ENCODE results near the gene OTUB1.
"Not testable (repeated sequence)": the region's sequence is repeated elsewhere in the genome, so short reads cannot be mapped to it uniquely, and the experiment has no call there.

The OTUB1 gene

DNA sequence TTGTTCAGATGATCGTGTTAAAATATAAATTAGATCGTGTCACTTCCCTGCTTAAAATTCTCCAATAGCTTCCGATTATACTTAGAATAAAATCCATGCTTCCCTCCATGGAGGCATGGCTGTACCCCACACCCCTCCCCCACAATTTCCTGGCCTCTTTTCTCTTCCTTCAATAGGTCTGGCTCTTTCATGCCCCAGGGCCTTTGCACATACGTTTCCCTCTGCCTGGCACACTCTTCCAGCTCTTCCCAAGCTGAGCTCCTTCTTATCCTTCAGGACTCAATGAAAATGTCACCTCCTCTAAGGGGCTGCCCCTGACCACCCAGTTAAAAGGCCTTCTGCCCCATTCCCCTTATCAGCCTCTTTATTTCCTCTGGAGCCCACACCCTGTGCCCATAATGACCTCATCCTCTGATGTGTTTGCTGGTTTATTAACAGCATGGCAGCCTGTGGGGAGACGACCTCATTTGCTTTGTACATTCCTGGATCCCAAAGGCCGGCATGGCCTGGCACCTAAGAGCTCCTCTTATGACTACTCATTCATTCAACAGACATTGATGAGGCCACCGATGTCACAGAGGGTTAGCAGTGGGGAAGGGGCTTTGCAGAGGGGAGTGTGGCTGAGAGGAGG, 40.5 kb downstream of the OTUB1 start:
- no peak for DNase-seq

DNA sequence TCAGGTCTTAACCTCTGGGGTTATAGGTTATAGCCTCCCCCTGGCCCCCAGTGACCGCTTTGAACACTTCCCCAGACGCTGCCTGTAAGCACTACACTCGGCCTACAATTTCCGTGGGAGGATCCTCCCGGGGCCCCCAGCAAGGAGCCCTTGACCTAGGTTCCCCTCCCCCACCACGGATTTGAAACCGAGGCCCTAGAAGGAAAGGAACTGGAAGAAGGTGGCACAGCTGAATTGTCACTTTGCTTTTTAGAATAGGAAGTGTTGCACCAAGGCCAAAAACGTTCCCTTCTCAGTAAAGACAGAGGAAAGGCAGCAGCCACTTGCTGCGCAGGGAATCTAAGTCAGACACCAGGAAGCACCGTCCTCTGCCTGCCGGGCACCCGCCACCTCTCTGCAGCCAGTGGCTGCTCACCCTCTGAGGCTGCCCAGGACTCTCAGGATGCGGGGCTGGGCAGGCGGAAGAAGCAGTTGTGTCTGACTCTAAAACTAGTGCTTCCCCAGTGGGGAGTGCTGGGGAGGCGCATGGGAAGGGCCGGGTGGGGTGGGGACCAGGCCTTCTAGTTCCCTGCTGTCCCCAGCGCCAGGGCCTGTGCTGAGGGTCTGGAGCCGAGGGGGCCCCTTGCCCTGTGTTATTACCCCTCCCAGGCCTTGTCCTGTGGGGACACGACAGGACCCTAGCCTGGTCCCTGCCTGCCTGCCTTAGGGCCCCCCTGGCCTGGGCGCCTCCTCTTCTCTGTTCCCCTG, 41.6 kb downstream of the OTUB1 start:
- DNase-seq, result no peak

DNA sequence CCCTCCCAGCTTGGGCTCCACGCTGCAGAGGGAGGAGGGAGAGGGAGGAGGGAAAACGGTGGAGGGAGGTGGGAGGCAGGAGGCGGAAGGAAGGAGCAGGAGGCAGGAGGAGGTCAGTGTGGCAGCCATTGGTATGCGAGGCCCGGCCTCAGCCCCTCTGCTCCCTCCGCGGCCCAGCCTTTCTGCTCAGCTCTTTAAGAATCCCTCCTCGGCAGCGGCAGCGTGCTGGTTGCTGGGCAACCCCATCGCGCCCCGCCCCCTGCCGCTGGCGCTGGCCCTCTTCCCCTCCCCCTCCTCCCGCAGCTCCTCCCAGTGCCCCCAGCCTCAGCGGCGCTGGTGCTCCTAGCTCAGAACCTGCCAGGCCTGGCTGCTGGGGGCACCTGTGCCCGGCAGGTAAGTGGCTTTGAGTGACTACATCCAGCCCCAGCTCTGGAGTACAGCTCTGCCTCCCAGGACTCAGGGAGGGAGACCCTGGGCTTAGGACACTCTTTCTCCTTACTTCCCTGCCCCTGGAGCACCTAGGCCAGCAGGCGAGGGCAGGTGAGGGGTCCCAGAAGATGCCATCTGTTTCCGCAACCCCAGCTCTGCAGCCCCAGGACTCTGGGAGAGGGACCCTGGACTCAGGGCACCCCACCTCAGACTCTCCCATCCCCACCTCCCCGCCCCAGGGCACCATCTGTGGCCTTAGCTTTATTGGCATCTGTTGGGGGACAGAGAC, 42.3 kb downstream of the OTUB1 start:
- no peak for DNase-seq

DNA sequence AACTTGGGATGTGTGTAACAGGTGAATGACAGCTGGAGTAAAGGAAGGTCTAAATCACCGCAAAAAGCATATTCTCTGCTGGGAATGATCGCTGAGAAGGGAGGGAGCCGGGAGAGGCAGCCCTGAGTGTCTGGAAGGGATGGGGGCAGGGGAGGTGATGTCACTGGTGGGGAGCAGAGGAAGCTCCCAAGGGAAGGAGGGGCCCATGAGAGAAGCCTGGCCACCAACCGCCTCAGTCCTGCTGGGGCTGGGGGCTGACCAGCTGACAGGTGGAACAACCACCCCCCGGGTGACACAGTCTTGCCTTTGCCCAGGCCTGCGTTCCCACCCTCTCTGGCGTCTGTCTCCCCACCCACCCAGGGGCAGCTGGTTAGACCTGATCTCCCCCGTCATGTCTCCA, 43.5 kb downstream of the OTUB1 start:
- no peak for DNase-seq

DNA sequence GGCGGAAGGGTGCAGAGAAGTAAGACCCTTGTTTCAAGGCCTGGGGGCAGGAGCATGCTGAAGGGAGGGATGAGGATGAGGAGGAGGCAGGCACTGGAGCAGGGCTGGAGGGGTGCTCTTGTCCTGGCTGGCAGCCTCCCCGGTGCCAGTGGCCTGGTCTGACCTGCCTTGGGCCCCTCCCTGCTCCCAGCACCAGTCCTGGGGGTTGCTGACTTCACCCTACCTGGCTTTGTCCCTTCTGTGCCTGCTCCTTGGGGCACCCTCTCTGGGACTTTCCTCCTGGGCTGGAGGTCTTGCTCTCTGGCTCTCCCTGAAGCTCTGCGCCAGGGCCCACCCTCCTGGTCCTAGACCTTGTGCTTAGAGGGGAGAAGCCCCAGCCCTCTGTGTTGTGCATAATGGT, 44.8 kb downstream of the OTUB1 start:
- no peak for DNase-seq

DNA sequence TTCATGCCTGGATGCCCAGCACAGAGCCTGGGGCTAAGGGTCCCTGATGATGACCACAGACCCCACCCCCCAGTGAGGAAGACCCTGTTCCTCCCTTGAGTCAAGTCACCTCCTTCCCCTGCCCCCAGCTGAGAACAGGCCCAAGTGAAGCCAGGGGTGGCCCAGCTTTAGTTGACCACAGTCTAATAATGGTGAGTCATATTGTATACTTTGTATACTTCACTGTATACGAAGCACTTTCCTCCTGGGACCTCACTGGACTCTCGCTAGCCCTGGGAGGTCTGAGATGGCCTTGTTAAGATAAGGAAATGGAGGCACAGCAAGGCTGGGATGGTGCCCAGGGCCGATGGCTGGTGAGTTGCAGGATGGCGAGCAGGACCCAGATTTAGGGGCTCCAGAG, 45.8 kb downstream of the OTUB1 start:
- DNase-seq, result no peak

DNA sequence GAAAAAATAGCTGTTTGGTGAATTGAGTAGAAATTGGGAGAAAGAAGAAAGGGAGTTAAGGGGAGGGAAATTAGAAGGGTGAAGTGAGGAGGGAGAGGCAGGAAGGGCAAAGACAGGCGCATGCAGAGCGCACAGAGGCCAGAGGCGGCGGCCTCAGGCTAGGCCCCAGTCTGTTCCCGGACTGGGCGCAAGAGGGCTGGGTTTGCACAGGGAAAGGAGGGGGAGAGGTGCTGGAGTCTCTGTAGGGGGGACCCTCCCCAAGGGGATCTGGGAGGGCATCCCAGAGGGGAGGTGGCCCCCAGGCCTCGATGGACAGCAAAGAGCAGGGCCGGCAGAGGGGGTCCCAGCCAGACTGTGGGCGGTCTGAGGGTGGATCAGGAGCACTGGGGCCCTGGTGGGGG, 48.2 kb downstream of the OTUB1 start:
- no peak for DNase-seq

DNA sequence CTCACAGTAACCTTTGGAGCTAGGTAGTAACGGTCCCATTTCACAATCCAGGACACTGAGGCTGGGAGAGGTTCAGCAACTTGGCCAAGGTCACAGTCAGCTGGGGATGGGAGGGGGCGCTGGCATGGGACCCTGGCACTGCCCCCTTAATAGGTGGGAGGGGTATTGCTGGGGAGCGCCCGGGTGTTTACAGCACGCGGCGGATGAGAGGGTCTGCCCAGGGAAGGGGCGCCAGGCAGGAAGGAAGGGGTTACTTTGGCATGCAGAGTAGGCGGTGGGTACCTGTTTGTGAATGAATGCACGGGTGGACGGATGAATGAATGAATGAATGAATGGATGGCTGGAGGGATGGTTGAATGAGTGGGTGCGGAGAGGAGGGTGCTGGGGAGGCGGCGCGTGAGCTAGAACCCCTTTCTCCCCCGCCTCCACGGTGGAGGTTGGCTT, 48.9 kb downstream of the OTUB1 start:
- DNase-seq, result no peak

DNA sequence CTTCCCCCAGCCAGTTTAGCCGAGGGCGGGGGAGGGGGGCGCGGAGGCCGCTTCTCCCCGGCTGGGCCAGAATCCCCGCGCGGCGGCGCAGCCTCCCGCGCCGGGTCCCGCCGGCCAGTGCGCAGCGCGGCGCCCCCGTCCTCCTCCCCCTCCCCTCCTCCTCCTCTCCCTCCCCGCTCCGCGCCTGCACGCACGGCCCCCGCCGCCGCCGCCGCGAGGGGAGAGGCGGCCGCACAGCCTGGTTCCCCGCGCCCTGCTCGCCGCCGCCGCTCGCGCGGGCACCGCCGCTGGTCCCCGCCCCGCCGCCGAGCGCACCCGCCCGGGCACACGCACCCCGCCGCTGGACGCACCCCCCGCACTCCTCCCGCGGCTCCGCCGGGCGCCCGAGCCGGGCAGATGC, 49.3 kb downstream of the OTUB1 start, which contains the start of gene FLRT1:
Gene FLRT1, plus strand, starts transcription at position 356 of the 400 bp plus-strand sequence. CDS start 80,337 bp downstream, outside the sequence.
- no peak for DNase-seq

DNA sequence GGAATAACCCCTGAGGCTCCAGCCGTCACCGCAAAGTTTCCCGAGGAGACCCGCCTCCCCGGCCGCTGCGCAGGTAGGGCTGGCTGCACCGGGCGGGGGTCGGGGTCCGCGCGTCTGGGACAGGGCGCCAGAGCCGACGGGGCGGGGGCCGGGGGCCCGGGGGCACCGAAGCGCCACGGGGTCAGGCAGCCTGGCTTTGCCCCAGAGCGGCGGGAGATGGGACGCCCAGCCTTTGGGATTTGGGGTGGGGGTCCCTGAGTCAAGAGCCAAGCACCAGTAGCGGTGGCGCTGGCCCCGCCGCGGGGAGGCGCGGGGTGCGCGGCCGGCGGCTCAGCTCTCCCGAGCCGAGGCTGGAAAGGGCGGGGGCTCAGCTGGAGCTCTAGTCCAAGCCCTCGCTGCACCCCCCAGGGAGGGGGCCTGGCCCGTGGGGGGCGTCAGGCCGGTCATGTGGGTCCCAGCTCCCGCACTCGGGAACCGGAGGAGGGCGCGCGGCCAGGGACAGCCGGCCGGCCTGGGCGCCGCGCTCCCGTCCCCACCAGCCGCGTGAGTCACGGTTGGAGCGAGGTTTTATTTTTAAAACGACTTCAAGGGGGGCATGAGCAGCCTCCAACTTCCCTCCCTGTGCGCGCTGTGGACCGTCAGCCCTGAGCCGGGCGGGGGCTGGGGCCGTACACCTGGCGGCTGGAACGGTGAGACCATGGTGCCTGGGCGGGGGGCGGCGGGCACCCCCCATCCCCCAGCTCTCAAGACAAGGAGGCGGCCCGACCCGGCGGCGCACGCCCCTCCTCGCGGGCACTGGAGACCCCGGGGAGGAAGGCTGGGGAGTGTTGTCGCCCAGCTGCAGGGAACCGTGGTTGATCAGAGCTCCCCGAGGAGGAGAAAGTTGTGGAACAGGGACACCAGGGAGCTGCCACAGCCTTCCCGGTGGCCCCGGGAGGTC, 50.1 kb downstream of the OTUB1 start:
- no peak for DNase-seq

DNA sequence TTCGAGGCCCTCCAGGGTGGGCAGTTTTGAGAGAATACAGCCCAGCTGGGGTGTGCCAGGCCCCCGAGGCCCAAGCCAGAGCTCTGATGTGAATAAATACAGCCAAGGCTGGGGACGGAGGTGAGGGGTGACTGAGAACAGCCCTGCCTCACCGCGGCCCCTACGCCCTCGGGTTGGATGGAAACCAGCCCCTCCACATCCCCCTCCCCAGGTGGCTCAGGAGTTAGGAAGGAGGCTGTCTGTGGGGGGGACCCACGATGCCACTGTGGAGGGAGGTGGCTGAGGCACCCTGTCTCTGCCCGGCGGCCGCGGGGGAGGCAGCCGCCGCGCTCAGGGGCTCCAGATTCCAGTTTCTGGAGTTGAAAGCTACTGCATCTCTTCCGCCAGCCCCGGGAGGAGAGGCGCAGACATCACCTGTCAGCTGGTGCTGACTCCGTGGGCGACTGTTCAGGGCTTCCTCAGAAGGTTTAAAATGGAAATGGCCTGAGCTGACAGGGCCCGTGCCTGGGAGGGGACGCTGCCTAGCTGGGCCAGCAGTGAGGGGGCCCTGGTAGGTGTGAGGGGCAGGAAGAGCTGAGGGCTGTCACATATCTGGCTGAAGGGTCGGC, 50.9 kb downstream of the OTUB1 start:
- no peak for DNase-seq

DNA sequence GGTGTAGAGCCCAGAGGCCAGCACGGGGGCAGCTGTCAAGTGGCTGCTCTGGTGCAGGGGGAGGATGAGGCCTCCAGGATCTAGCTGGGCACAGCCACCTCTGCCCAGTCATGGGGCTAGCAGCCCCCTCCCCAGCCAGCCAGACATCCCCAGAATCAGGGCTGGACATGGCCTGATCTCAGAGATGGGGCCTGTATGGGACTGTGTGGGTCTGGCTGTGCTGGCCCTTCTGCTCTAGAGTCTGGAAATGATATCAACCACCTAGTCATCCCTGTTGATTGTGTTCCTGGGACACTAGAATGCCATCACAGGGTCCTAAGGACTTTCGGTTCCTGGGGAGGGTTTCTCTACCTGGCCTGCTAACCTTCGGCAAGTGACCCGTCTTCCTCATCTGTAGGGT, 52.3 kb downstream of the OTUB1 start:
- DNase-seq, result no peak

DNA sequence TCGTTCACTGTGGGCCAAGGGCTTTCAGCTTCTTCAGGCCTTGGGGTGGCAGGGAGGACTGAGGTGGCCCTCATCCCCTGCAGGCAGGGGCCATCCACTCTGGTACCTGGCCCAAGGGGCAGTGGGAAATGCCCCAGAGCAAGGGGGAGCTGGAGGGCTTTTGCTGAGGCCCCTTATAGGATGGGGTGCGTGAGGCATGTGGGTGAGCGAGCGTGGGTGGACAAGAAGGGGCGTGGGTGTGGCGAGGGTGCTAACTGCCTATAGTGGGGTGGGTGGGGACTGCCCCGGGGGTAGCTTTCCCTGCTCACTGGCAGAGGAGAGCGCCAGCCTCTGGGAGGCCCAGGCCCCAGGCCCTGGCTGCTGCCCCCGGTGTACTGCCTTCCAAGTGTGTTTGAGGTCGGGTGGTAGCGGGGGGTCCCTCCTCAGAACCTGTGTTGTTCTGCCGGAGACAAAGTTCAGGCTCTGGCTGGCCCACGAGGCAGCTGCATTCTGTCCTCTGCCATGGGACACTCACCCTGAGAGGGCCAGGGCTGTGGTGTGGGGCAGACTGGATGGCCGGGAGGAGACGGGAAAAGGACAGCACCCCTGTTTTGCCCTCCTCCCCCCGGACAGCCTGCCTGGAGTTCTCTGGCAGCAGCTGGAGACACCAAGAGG, 52.9 kb downstream of the OTUB1 start:
- DNase-seq, result no peak

DNA sequence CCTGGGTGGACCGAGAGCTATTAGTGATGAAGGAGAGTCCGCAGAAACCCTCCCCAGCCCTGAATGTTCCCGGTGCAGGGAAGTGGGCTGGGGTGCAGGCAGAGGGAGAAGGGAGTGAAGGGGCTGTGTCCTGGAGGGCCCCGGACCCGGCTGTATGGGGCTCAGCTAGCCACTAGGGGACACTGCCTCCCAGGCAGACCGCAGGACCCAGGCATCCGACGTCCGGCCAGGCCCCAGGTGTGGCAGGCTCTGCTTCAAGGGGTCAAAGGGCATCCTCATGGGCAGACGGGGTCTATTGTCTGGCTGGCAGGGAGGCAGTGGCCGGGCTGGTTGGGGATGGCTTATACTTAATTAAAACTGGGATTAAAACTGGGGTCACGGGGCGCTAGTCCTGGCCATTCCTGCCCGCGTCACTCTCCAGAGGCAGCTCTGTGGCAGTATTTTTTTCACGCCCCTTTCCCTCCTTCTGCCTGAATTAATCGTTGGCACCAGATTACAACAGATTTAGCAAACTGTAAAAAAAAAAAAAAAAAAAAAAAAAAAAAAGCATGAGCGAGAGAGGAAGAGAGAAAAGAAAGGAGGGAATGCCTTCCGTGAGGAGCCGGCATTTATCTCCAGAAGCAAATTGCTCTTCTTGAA, 54.6 kb downstream of the OTUB1 start:
- DNase-seq, result no peak

DNA sequence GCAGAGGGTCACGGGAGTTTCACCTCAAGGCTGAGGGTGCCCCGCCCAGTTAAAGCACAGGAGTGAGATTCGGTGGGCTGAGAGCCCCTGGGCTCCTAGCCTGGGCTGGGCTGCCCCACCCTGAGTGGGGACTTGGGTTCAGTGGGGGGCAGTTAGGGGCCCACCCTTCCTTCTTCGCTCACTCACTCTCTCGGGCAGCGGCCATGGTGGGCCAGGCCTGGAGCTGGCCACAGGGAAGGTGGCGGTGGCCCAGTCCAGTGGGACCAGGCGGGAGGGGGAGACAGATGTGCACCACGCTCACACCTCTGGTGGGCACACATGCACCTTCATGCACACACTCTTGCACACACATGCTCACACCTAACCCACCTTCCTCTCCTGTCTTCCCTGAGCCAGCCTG, 55.6 kb downstream of the OTUB1 start:
- no peak for DNase-seq

DNA sequence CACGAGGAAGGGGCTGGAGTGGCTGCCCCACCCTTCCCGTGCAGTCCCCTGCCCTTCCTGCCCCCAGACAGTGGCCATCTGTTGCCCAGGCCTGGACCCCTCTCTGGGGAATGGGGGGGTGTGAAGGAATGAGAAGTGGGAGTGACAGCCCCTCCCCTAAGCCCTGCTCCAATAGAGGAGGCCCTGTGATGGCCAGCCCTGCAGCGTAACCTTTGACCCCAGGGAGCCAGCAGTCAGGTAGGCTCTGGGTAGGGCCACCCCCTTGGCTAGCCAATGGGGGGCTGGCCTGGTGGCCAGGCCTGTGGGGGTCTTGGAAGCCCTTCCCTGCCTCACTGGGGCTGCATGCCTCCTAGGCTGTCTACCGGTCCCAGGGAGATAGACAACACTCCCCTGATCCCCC, 56.1 kb downstream of the OTUB1 start:
- no peak for DNase-seq

DNA sequence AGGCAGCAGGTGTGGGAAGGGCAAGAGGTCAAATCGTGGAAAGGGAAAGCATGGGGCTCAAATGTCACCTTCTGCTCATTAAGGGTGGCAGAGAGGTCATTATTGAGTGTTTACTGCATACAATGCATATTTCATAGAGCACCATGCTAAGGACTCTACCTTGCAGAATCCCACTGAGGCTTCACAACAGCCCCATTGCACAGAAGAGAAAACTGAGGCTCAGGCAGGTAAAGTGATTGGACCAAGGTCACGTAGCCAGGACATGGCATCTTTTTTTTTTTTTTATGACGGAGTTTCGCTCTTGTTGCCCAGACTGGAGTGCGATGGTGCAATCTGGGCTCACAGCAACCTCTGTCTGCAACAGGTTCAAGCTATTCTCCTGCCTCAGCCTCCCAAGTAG, 57.3 kb downstream of the OTUB1 start:
- no peak for DNase-seq

DNA sequence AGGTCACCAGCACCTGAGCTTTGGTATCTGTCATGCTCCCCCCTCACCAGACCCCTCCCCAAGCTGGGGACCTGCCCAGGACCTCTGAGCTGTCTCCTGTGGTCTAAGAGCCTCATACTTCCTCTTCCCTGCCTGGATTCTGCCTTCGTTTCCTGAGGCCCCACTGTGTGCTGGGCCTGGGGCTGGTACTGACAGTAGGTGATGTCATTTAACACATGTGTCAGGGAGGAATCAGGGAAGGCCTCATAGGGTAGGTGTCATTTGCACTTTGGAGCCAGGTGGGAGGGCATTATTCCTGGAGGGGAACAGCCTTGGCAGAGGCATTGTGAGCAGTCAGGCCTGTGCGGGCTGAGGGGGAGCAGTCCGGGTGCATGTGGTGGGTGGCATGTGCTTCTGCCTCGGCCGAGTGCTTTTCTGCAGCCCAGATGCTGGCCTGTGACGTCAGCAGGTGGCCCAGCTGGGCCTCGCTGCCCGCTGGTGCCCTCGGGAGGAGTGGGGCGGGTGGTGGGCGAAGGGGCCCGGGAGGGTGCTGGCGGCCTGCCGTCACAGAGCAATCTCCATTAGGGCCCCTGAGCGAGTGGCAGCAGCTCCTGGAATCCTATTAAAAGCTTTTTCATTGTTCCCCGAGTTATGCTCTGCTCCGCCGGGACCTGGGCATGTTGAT, 58.6 kb downstream of the OTUB1 start:
- DNase-seq, result no peak

DNA sequence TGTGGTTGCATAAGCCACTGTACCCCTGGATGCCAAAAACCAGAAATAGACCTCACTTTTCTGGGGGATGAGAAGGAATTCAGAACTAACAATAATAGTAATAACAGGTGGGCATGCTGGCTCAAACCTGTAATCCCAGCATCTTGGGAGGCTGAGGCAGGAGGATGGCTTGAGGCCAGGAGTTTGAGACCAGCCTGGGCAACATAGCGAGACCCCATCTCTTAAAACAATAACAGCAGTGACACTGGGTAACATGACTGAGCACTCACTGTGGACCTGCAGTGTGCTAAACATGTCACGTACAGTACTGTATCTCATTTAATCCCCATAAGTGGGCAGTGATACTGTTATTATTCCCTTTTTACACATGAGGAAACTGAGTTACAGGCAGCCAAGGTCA, 59.5 kb downstream of the OTUB1 start:
- no peak for DNase-seq

DNA sequence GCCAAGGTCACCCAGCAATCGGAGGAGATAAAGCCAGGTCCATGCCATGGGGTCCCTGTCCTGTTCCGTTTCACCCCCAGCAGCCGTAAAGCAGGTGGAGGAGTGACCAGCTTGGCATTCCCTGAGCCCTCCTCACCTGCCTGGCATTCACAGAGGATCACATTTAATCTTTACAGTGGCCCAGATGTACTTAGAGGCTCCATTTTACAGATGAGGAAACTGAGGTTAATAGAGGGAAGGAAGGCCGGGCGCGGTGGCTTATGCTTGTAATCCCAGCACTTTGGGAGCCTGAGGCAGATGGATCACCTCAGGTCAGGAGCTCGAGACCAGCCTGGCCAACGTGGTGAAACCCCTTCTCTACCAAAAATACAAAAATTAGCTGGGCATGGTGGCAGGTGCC, 61.1 kb downstream of the OTUB1 start:
- DNase-seq, result not testable (repeated sequence)

Measured in activated CD4-positive, alpha-beta T cell treated with anti-CD3 and anti-CD28 coated beads, Interleukin-2, amount 50 U/mL, for 16 hours (primary cell).